HUDEP-2 (cell line): ENCODE measurements around the gene SRCAP.
A peak's percentile ranks its signal among the peaks of the same experiment; 100 is the strongest.

Experiments
- DNase-seq, 76 experiments: peaks; one replicate each; lab custom pipeline; 2025; ENCODE audit not compliant: unreplicated experiment in 76 of 76; lab: John Stamatoyannopoulos, UW

The SRCAP gene

GRCh38 chr16:30768583-30769181 is 69.7 kb downstream of the SRCAP start:
- no peak for DNase-seq

- DNase-seq: no peak
Measured at GRCh38 chr16:30769379-30770089, 70.6 kb downstream of the SRCAP start.

- no peak for DNase-seq
Measured at GRCh38 chr16:30771726-30772125, 72.8 kb downstream of the SRCAP start.

- DNase-seq: no peak
Measured at GRCh38 chr16:30773826-30774225, 74.9 kb downstream of the SRCAP start.

- DNase-seq: no peak
Measured at GRCh38 chr16:30774367-30775130, 75.6 kb downstream of the SRCAP start.

- DNase-seq: no peak
Measured at GRCh38 chr16:30775131-30775391, 76.1 kb downstream of the SRCAP start.

GRCh38 chr16:30775392-30776188 is 76.6 kb downstream of the SRCAP start:
- peak in 67 of 76 experiments; percentile 17 to 79 (median 63) for DNase-seq

- no peak for DNase-seq
Measured at GRCh38 chr16:30777591-30778297, 78.8 kb downstream of the SRCAP start.

GRCh38 chr16:30778549-30779244 is 79.7 kb downstream of the SRCAP start:
- peak in 6 of 76 experiments; percentile 14 to 31 (median 17) for DNase-seq

- DNase-seq: no peak
Measured at GRCh38 chr16:30779596-30779995, 80.6 kb downstream of the SRCAP start.

- no peak for DNase-seq
Measured at GRCh38 chr16:30780021-30780420, 81.0 kb downstream of the SRCAP start.

GRCh38 chr16:30780549-30780948 is 81.6 kb downstream of the SRCAP start:
- no peak for DNase-seq

GRCh38 chr16:30782486-30783279 is 83.7 kb downstream of the SRCAP start:
- no peak for DNase-seq

- DNase-seq: no peak
Measured at GRCh38 chr16:30783280-30784109, 84.5 kb downstream of the SRCAP start.

GRCh38 chr16:30784215-30784614 is 85.2 kb downstream of the SRCAP start:
- no peak for DNase-seq

- DNase-seq: no peak
Measured at GRCh38 chr16:30785126-30786106, 86.4 kb downstream of the SRCAP start.
